Measurements from ENCODE around the gene PTPRJ. TPM values are rescaled to one million over a fixed set of nuclear protein-coding genes. Genes with fewer than 3 reads are reported as not detected.
A peak's percentile ranks its signal among the peaks of the same experiment; 100 is the strongest.

PTPRJ gene
- total RNA-seq, 6 experiments from 2014 or later = 15.7 to 20.8 (median 19.2) TPM

DNA sequence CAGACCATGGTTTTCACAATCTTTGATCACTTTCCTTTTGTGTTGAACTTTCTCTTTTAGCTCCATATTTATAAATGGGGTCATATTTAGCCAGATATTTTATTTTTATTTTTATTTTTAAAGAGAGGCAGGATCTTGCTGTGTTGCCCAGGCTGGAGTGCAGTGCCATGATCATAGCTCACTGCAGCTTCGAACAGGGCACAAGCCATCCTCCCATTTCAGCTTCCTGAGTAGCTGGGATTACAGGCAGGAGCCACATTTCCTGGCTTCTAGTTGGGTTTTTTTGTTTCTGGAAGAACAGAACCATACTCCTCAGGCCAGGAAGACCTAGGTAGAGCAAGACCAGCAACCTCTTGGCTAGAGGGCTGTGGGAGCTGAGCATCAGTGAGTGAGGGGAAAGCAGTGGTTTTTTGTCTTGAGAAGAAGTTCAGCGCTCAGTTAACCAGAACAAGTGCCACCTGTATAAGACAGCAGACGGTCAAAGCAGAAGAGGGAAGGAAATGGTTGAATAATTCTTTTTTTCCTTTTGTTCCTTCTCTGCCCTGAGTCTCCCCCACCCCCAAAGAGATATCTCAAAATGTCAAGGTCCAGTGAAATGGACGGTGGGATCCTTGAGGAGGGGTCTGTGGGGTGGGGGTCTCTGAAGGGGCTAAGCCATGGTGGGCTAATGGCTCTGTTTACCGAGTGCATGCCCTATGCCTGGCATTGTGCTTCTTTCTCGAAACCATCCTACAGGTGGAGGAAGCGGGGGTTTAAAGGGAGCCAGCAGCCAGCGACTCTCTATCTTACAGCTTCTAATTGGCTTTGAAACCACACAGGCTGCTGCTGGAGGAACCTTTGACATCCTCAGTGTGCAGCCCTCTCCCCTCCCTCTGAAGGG lies 63.0 kb downstream of the PTPRJ start:
- Mint-ChIP-seq H3K4me3 (no peak overlapping the region), H3K27me3 (ENCODE audit: insufficient read depth) (no peaks in the 10 kb centered on the region; the same call in 1 of the 2 replicates), H3K4me1 (ENCODE audit: low read depth) (peaks cover 25% of the 10 kb centered on the region), H3K27ac (no peak overlapping the region; the same call in 1 of the 2 replicates), H3K36me3 (ENCODE audit: low read depth) (no peaks in the 10 kb centered on the region), H3K9me3 (no peaks in the 10 kb centered on the region)
- no peak for DNase-seq
- TF ChIP-seq, protein P1, sequence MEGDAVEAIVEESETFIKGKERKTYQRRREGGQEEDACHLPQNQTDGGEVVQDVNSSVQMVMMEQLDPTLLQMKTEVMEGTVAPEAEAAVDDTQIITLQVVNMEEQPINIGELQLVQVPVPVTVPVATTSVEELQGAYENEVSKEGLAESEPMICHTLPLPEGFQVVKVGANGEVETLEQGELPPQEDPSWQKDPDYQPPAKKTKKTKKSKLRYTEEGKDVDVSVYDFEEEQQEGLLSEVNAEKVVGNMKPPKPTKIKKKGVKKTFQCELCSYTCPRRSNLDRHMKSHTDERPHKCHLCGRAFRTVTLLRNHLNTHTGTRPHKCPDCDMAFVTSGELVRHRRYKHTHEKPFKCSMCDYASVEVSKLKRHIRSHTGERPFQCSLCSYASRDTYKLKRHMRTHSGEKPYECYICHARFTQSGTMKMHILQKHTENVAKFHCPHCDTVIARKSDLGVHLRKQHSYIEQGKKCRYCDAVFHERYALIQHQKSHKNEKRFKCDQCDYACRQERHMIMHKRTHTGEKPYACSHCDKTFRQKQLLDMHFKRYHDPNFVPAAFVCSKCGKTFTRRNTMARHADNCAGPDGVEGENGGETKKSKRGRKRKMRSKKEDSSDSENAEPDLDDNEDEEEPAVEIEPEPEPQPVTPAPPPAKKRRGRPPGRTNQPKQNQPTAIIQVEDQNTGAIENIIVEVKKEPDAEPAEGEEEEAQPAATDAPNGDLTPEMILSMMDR (IDR thresholded peaks at IDR 0.05) = no peak

- H3K27me3 Mint-ChIP-seq (ENCODE audit: insufficient read depth) = no peaks in the 10 kb centered on the region; the same call in 1 of the 2 replicates
- H3K27ac Mint-ChIP-seq = no peak overlapping the region
- no peak overlapping the region for H3K4me3 Mint-ChIP-seq
- no peak for DNase-seq
- TF ChIP-seq, protein P1 (IDR thresholded peaks at IDR 0.05) = no peak
- H3K4me1 Mint-ChIP-seq (ENCODE audit: low read depth) = peaks cover 32% of the 10 kb centered on the region
- H3K9me3 Mint-ChIP-seq = no peaks in the 10 kb centered on the region
- no peaks in the 10 kb centered on the region for H3K36me3 Mint-ChIP-seq (ENCODE audit: low read depth)
These were observed 63.7 kb downstream of the PTPRJ start for GRCh38 chr11:48043991-48044512.

DNA sequence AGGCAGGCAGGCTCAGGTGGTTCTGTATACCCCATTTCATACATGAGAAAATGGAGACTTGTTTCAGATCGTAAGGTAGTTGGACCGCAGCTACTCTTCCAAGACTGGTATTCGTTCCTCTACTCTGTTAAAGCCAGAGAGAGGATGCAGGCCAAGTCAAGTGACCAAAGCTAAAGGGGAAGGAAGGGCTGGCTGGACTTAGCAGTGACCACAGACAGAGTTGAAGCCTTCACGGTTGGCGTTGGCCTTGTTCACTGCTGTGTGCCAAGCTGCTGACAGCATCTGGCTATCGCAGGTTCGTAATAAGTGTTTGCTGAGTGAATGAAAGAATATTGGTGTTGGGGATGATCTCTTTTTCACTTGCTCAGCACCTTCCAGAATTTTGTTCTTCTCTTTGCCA lies 64.2 kb downstream of the PTPRJ start:
- Mint-ChIP-seq H3K27ac (no peak overlapping the region), H3K4me1 (ENCODE audit: low read depth) (peaks cover 33% of the 10 kb centered on the region), H3K9me3 (no peaks in the 10 kb centered on the region), H3K27me3 (ENCODE audit: insufficient read depth) (no peaks in the 10 kb centered on the region; the same call in 1 of the 2 replicates), H3K4me3 (no peak overlapping the region), H3K36me3 (ENCODE audit: low read depth) (no peaks in the 10 kb centered on the region)
- TF ChIP-seq, protein P1 (IDR thresholded peaks at IDR 0.05) = no peak
- no peak for DNase-seq

GRCh38 chr11:48045536-48045935 lies 65.2 kb downstream of the PTPRJ start:
- Mint-ChIP-seq H3K27ac (no peak overlapping the region), H3K4me1 (ENCODE audit: low read depth) (peaks cover 37% of the 10 kb centered on the region), H3K4me3 (no peak overlapping the region), H3K27me3 (ENCODE audit: insufficient read depth) (no peaks in the 10 kb centered on the region; the same call in 1 of the 2 replicates), H3K9me3 (no peaks in the 10 kb centered on the region), H3K36me3 (ENCODE audit: low read depth) (no peaks in the 10 kb centered on the region)
- TF ChIP-seq, protein P1 (IDR thresholded peaks at IDR 0.05) = no peak
- no peak for DNase-seq

DNA sequence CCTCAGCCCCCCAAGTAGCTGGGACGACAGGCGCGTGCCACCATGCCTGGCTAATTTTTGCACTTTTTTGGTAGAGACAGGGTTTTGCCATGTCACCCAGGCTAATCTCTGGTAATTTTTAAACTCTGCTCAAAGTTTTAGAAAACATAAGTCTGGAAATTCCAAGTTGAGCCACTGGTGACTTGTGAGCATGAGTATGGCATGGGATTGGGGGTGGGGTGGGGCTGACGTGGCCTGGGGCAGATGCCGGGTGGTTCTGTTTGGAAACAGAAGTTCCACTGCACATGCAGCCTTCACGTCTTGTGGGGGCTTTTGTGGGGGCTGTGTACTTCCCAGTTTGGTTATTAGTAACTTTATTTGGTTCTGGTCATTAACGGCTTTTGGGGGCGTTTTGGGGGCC lies 67.3 kb downstream of the PTPRJ start:
- Mint-ChIP-seq H3K27me3 (ENCODE audit: insufficient read depth) (no peaks in the 10 kb centered on the region; the same call in 1 of the 2 replicates), H3K36me3 (ENCODE audit: low read depth) (no peaks in the 10 kb centered on the region), H3K4me1 (ENCODE audit: low read depth) (peaks cover 49% of the 10 kb centered on the region), H3K9me3 (no peaks in the 10 kb centered on the region), H3K4me3 (no peak overlapping the region), H3K27ac (peak overlapping the region; percentile 77)
- DNase-seq = peak; percentile 23
- TF ChIP-seq, protein P1 (IDR thresholded peaks at IDR 0.05) = no peak

Data from HFFc6 (cell line).